Peyer's patch (tissue), 4 donors: ENCODE data around the gene ARFIP2.

ENCODE experiments used
- POLR2A ChIP-seq, 2 donors: fragments of 450-650 bp; IDR thresholded peaks; one replicate each; pipeline ENCODE4 v1.5.1; 2017; ENCODE audit warnings: antibody characterized with exemption in 2 of 2, mild to moderate bottlenecking in 2 of 2, moderate library complexity in 2 of 2
- TF ChIP-seq, protein P1 (sequence below), 6 experiments: fragments of 450-650 bp in 4 of 6; fragments of 200-600 bp in 2 of 6; sonication (generic) in 1 of 6; IDR thresholded peaks; one replicate each; pipeline ENCODE4 v1.5.1; 2017 to 2019; ENCODE audit warnings: antibody characterized with exemption in 6 of 6, mild to moderate bottlenecking in 3 of 6, moderate library complexity in 1 of 6

- TF ChIP-seq, protein P1, sequence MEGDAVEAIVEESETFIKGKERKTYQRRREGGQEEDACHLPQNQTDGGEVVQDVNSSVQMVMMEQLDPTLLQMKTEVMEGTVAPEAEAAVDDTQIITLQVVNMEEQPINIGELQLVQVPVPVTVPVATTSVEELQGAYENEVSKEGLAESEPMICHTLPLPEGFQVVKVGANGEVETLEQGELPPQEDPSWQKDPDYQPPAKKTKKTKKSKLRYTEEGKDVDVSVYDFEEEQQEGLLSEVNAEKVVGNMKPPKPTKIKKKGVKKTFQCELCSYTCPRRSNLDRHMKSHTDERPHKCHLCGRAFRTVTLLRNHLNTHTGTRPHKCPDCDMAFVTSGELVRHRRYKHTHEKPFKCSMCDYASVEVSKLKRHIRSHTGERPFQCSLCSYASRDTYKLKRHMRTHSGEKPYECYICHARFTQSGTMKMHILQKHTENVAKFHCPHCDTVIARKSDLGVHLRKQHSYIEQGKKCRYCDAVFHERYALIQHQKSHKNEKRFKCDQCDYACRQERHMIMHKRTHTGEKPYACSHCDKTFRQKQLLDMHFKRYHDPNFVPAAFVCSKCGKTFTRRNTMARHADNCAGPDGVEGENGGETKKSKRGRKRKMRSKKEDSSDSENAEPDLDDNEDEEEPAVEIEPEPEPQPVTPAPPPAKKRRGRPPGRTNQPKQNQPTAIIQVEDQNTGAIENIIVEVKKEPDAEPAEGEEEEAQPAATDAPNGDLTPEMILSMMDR (IDR thresholded peaks at IDR 0.05) = no peak
- TF ChIP-seq POLR2A (IDR thresholded peaks at IDR 0.05) = no peak
Measured at GRCh38 chr11:6433998-6434660, 47.0 kb downstream of the ARFIP2 start.
